ENCODE measurements around the gene SAMSN1. TPM values are rescaled to one million over a fixed set of nuclear protein-coding genes. Genes with fewer than 3 reads are reported as not detected.
A peak's percentile ranks its signal among the peaks of the same experiment; 100 is the strongest.

The SAMSN1 gene
- total RNA-seq, 3 donors from 2014 or later (not counting 1 experiment from before 2014, with no cell fraction given), result 17.7 to 101 (median 18.2) TPM

DNA sequence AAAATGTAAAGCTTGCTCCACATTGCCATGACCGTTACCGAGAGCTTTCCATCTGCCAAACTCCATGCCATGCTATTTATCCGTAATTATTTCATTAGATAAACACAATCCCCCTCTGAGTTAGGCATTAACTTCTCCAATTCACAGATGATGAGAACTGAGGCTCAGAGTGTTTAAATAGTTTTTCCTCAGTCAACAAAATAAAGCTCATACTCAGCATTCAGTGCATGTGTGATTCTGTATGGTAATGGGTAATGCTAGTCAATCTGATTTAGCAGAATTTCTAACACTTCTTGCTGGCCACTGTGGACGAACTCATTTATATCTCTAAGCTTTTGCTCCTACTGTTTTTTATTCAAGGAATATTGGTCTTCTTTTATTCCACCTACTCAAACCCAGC is 17.3 kb downstream of the SAMSN1 start:
- Mint-ChIP-seq H3K36me3 (no peaks in the 10 kb centered on the region), H3K27me3 (ENCODE audit: low read depth in 2 of 2) (no peaks in the 10 kb centered on the region), H3K9me3 (no peaks in the 10 kb centered on the region), H3K27ac (peak overlapping the region in 1 of 2 donors; percentile 21), H3K4me3 (no peak overlapping the region), H3K4me1 (peaks cover 36 to 37% of the 10 kb centered on the region in 2 donors)
- TF ChIP-seq, protein P1, sequence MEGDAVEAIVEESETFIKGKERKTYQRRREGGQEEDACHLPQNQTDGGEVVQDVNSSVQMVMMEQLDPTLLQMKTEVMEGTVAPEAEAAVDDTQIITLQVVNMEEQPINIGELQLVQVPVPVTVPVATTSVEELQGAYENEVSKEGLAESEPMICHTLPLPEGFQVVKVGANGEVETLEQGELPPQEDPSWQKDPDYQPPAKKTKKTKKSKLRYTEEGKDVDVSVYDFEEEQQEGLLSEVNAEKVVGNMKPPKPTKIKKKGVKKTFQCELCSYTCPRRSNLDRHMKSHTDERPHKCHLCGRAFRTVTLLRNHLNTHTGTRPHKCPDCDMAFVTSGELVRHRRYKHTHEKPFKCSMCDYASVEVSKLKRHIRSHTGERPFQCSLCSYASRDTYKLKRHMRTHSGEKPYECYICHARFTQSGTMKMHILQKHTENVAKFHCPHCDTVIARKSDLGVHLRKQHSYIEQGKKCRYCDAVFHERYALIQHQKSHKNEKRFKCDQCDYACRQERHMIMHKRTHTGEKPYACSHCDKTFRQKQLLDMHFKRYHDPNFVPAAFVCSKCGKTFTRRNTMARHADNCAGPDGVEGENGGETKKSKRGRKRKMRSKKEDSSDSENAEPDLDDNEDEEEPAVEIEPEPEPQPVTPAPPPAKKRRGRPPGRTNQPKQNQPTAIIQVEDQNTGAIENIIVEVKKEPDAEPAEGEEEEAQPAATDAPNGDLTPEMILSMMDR (IDR thresholded peaks at IDR 0.05), result no peak
- no peak overlapping the region for H3K27ac ChIP-seq (ENCODE audit: low read length)
- intact Hi-C loops (cut with micrococcal nuclease), result loop anchor here (10.0 kb wide), 1 partner anchor 156 kb away; no protein-coding TSS in a partner anchor
- H3K9me3 ChIP-seq (ENCODE audit: control insufficient read depth, insufficient read depth, low read length), result no peaks in the 10 kb centered on the region
- peaks cover 4% of the 10 kb centered on the region for H3K4me1 ChIP-seq (ENCODE audit: control insufficient read depth, insufficient read depth, low read length)
- H3K27me3 ChIP-seq (ENCODE audit: control insufficient read depth, insufficient read depth, low read length), result no peaks in the 10 kb centered on the region
- no peak for ATAC-seq
- H3K36me3 ChIP-seq (ENCODE audit: control insufficient read depth, insufficient read depth, low read length), result no peaks in the 10 kb centered on the region
- DNase-seq, result no peak
- no peak overlapping the region for H3K4me3 ChIP-seq (ENCODE audit: low read length)
- WGBS (ENCODE audit: insufficient coverage), result 95% methylated on average over 4 of the region's 4 CpGs

DNA sequence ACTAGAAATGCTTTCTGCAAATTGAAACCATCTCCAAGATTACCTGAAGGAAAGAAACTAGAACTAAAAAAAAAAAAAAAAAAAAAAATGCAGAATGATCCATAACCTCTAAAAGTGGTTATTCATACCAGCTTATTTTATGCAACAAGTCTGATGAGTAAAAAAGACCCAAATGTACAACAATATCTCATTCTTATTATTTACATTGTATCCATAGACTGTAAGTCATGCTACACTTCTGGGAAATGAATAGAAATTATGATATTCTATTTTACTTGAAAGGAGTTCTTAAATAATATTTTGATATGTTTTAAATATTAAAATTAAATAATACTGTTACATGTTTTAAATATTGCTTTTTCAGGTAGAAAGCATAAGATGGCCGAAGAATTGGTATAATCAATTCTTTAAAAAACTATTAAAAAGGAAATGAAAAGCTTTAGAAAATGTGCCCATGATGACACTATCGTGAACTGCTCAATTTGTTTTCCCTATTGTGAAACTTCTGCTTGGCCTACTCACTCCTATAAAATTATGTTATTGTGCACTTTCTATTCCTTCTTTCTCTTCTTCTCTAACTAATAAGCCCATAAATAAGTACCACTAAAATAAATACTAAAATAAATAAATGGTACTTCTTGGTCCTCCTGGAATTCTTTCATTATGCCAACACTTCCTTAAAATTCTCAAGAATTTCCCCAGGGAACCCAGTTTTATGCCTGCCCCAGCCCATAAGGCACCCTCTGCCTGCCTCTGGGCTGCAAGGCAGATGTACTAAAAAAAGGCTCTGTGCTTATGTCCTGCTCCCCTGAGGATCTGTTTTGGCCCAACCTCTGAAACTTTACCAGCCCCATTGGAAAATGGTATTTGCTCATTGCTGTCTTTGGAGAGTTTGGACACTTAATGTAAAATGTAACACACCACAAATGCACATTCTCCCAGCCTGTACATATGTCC is 18.1 kb downstream of the SAMSN1 start:
- Mint-ChIP-seq H3K9me3 (no peaks in the 10 kb centered on the region), H3K4me1 (peaks cover 39% of the 10 kb centered on the region in 2 donors), H3K36me3 (no peaks in the 10 kb centered on the region), H3K27me3 (ENCODE audit: low read depth in 2 of 2) (no peaks in the 10 kb centered on the region), H3K4me3 (no peak overlapping the region), H3K27ac (peak overlapping the region in 1 of 2 donors; percentile 83)
- TF ChIP-seq, protein P1 (IDR thresholded peaks at IDR 0.05), result no peak
- Histone ChIP-seq H3K36me3 (ENCODE audit: control insufficient read depth, insufficient read depth, low read length) (no peaks in the 10 kb centered on the region), H3K4me1 (ENCODE audit: control insufficient read depth, insufficient read depth, low read length) (peaks cover 9% of the 10 kb centered on the region), H3K4me3 (ENCODE audit: low read length) (peak overlapping the region; percentile 24), H3K27me3 (ENCODE audit: control insufficient read depth, insufficient read depth, low read length) (no peaks in the 10 kb centered on the region), H3K27ac (ENCODE audit: low read length) (peak overlapping the region; percentile 48), H3K9me3 (ENCODE audit: control insufficient read depth, insufficient read depth, low read length) (no peaks in the 10 kb centered on the region)
- DNase-seq (no peak), ATAC-seq (no peak)
- intact Hi-C loops (cut with micrococcal nuclease), result loop anchor here (10.0 kb wide), 1 partner anchor 157 kb away; no protein-coding TSS in a partner anchor
- 86% methylated on average over 1 of the region's 2 CpGs for WGBS (ENCODE audit: insufficient coverage)

DNA sequence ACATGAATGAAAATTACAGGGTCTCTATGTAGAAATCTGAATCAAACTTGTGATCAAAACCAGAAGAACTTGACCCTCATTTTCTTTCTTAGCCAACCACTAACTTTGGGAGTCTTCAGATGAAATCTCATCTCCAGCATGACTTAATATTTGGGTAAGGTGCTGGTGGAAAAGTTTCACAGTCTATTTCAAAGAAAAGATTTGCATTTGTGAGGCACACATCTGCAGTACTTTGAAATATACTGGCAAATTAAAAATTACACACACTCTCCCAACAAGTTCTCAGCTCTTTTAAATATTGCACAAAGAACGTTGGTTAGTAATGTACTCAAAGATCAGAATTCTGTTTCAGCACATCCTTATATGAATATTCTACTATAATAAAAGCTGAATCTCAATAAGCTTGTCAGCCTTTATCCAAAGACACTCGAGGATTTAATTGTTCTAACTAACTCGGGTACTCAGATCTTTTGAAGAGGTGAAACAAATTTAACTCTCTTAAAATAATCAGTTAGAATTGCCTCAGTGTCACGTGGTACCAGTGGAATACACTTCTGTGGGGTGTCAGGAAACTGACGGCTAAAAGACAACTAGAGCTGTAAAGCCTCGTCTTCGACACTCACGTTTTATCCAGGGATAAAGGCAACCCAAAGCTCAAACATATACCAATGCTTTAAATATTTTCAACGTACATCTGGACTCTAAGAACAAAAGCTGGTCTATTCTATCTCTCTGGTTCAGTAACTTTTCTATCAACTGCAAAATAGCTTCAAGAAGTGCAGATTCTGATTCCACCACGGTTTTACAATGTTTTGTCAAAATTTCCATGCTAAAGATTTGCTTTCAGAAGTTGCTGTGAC is 19.0 kb downstream of the SAMSN1 start:
- Mint-ChIP-seq H3K36me3 (no peaks in the 10 kb centered on the region), H3K9me3 (no peaks in the 10 kb centered on the region), H3K4me1 (peaks cover 37 to 40% of the 10 kb centered on the region in 2 donors), H3K27me3 (ENCODE audit: low read depth in 2 of 2) (no peaks in the 10 kb centered on the region), H3K27ac (peak overlapping the region in 1 of 2 donors; percentile 83), H3K4me3 (no peak overlapping the region)
- no peaks in the 10 kb centered on the region for H3K36me3 ChIP-seq (ENCODE audit: control insufficient read depth, insufficient read depth, low read length)
- TF ChIP-seq, protein P1 (IDR thresholded peaks at IDR 0.05), result no peak
- DNase-seq (peak in 1 of 2 donors; percentile 46), ATAC-seq (peak in 2 of 3 donors; percentile 39 to 47)
- H3K9me3 ChIP-seq (ENCODE audit: control insufficient read depth, insufficient read depth, low read length), result no peaks in the 10 kb centered on the region
- peak overlapping the region; percentile 48 for H3K27ac ChIP-seq (ENCODE audit: low read length)
- peak overlapping the region; percentile 24 for H3K4me3 ChIP-seq (ENCODE audit: low read length)
- WGBS (ENCODE audit: insufficient coverage), result 45% methylated on average over 9 of the region's 10 CpGs
- no peaks in the 10 kb centered on the region for H3K27me3 ChIP-seq (ENCODE audit: control insufficient read depth, insufficient read depth, low read length)
- H3K4me1 ChIP-seq (ENCODE audit: control insufficient read depth, insufficient read depth, low read length), result peaks cover 10% of the 10 kb centered on the region
- intact Hi-C loops (cut with micrococcal nuclease), result loop anchor here (10.0 kb wide), 1 partner anchor 158 kb away; no protein-coding TSS in a partner anchor
